Cardiac muscle cell (in vitro differentiated cells and primary cell): ENCODE data around the gene COG7. TPM values are rescaled to one million over a fixed set of nuclear protein-coding genes. Genes with fewer than 3 reads are reported as not detected.
"Not testable (repeated sequence)": the region's sequence is repeated elsewhere in the genome, so short reads cannot be mapped to it uniquely, and the experiment has no call there.

Experiments used
- DNase-seq, 2 donors: peaks; one replicate each; pipeline versions ENCODE4 v3.0.0 to v3.0.0-alpha.2; 2010 to 2017; ENCODE audit warnings: low read depth in 1 of 2, low spot score in 1 of 2
- H3K27ac ChIP-seq: fragments of 200-600 bp; sonication (generic); 2 replicates; pipeline ENCODE4 v1.5.1; 2016
- H3K27me3 ChIP-seq: fragments of 200-600 bp; sonication (generic); 2 replicates; pipeline ENCODE4 v1.6.0; 2016; ENCODE audit warnings: control low read depth
- H3K36me3 ChIP-seq: fragments of 200-600 bp; sonication (generic); 2 replicates; pipeline ENCODE4 v1.5.1; 2016; ENCODE audit warnings: control low read depth
- H3K4me1 ChIP-seq: fragments of 200-600 bp; sonication (generic); 2 replicates; pipeline ENCODE4 v1.8.1; 2017; ENCODE audit warnings: low read depth, mild to moderate bottlenecking, mixed run types
- H3K4me3 ChIP-seq: fragments of 200-600 bp; sonication (generic); 2 replicates; pipeline ENCODE4 v1.5.1; 2016; ENCODE audit warnings: mild to moderate bottlenecking
- H3K9me3 ChIP-seq: fragments of 200-600 bp; sonication (generic); 2 replicates; pipeline ENCODE4 v1.5.1; 2017; ENCODE audit warnings: low read depth, mild to moderate bottlenecking, control low read depth
- polyA plus RNA-seq: library from polyadenylated mRNA; unstranded; fragments of >200 nt; fragmentation: Nextera tagmentation; extraction: Ambion mirVana; gene quantifications from 2 replicates; pipeline ENCODE4 v1.2.1, GENCODE V29; 2016
- total RNA-seq: library from RNA; depleted of rRNA; stranded (reverse); fragments of >200 nt; gene quantifications from 2 replicates; pipeline ENCODE4 v1.2.3, GENCODE V29; 2016
- TF ChIP-seq, protein P1 (sequence below): IDR thresholded peaks from 2 replicates; pipeline ENCODE4 v1.5.1; 2012; ENCODE audit warnings: low read depth, mild to moderate bottlenecking, low read length

The COG7 gene
- total and polyA plus RNA-seq, 2 experiments from 2014 or later: 10.6 to 23.5 TPM

DNA sequence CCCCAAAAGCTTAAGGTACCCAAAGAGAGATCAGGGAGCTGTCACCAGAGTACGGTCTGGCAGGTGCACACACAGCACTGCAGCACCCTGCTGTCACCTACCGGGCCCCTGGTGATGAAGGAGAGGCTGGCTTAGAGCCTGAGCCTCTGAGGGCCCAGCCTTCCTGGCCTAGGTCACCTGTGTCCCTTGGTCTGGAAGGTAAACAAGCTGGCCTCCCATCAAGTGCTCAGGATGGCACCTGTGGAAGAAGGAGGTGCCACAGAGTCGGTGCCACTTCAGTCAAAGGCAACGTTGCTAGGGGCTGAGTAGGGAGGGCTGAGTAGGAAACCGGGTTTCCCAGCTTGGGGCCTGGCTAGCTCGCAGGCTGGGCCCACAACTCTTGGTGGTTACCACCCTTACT, 70.7 kb downstream of the COG7 start:
- TF ChIP-seq, protein P1, sequence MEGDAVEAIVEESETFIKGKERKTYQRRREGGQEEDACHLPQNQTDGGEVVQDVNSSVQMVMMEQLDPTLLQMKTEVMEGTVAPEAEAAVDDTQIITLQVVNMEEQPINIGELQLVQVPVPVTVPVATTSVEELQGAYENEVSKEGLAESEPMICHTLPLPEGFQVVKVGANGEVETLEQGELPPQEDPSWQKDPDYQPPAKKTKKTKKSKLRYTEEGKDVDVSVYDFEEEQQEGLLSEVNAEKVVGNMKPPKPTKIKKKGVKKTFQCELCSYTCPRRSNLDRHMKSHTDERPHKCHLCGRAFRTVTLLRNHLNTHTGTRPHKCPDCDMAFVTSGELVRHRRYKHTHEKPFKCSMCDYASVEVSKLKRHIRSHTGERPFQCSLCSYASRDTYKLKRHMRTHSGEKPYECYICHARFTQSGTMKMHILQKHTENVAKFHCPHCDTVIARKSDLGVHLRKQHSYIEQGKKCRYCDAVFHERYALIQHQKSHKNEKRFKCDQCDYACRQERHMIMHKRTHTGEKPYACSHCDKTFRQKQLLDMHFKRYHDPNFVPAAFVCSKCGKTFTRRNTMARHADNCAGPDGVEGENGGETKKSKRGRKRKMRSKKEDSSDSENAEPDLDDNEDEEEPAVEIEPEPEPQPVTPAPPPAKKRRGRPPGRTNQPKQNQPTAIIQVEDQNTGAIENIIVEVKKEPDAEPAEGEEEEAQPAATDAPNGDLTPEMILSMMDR: no peak
- no peak for DNase-seq

DNA sequence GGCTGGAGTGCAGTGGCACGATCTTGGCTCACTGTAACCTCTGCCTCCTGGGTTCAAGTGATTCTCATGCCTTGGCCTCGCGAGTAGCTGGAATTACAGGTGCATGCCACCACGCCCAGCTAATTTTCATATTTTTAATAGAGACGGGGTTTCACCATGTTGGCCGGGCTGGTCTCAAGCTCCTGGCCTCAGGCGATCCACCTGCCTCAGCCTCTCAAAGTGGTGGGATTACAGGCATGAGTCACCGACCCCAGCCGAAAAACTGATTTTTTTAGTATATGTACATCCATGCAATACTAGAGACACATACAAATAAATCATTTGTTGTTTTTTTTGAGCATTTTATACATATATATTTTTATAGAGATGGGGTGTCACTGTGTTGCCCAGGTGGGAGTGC, 71.3 kb downstream of the COG7 start:
- H3K27ac ChIP-seq, H3K4me1 ChIP-seq, H3K27me3 ChIP-seq, H3K9me3 ChIP-seq, H3K36me3 ChIP-seq, DNase-seq, H3K4me3 ChIP-seq: not testable (repeated sequence)

More for the DNA sequence above, 70.7 kb downstream of the COG7 start:
- H3K27ac ChIP-seq: no peak overlapping the region
- no peaks in the 10 kb centered on the region for H3K27me3 ChIP-seq
- no peak overlapping the region for H3K4me3 ChIP-seq
- no peaks in the 10 kb centered on the region for H3K9me3 ChIP-seq
- H3K36me3 ChIP-seq: no peaks in the 10 kb centered on the region
- no peaks in the 10 kb centered on the region for H3K4me1 ChIP-seq

DNA sequence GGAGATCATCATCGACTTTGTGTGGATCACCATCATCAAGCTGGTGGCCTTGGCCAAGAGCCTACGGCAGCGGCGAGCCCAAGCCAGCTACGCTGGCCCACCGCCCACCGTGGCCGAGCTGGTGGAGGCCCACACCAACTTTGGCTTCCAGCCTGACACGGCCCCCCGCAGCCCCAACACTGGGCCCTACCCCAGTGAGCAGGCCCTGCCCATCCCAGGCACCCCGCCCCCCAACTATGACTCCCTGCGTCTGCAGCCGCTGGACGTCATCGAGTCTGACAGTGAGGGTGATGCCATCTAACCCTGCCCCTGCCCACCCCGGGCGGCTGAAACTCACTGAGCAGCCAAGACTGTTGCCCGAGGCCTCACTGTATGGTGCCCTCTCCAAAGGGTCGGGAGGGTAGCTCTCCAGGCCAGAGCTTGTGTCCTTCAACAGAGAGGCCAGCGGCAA, 72.5 kb downstream of the COG7 start:
- TF ChIP-seq, protein P1: no peak
- no peaks in the 10 kb centered on the region for H3K9me3 ChIP-seq
- H3K27ac ChIP-seq: no peak overlapping the region
- no peaks in the 10 kb centered on the region for H3K36me3 ChIP-seq
- H3K4me3 ChIP-seq: no peak overlapping the region
- no peaks in the 10 kb centered on the region for H3K4me1 ChIP-seq
- H3K27me3 ChIP-seq: no peaks in the 10 kb centered on the region
- DNase-seq: no peak

DNA sequence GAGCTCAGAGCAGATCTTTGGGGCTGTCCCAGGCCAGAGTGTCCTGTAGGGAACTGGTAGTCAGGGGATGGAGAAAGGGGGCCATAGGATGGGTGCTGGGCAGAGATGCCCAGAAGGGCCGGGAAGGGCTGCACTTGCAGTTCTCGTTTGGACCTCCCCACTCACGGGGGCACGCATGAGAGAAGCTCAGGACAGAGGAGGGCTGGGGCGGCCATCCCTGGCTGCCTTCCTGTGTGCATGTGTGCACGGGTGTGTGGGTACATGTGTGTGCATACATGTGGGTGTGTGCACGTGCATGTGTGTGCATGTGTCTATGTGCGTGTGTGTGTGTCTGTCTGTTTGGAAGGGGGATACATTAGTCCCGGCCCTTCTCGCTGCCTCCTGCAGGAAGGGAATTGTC, 73.3 kb downstream of the COG7 start:
- no peaks in the 10 kb centered on the region for H3K9me3 ChIP-seq
- no peaks in the 10 kb centered on the region for H3K36me3 ChIP-seq
- no peak overlapping the region for H3K27ac ChIP-seq
- no peaks in the 10 kb centered on the region for H3K4me1 ChIP-seq
- H3K27me3 ChIP-seq: no peaks in the 10 kb centered on the region
- TF ChIP-seq, protein P1: no peak
- H3K4me3 ChIP-seq: no peak overlapping the region
- DNase-seq: no peak

DNA sequence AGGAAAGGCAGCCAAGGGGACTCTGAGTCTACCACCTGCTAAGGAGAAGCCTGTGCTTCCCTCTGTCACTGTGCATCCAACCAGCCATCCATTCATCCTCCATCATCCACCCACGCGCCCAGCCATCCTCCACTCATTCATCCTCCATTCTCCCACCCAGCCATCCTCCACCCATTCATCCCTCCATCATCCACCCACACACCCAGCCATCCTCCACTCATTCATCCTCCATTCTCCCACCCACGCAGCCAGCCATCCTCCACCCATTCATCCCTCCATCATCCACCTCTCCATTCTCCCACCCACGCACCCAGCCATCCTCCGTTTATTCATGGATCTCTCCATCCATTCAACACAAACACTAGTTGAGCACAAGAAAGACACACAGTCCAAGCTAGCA, 74.1 kb downstream of the COG7 start:
- TF ChIP-seq, protein P1: no peak
- no peaks in the 10 kb centered on the region for H3K4me1 ChIP-seq
- no peak overlapping the region for H3K4me3 ChIP-seq
- no peak overlapping the region for H3K27ac ChIP-seq
- no peaks in the 10 kb centered on the region for H3K36me3 ChIP-seq
- no peaks in the 10 kb centered on the region for H3K9me3 ChIP-seq
- H3K27me3 ChIP-seq: no peaks in the 10 kb centered on the region
- DNase-seq: no peak

DNA sequence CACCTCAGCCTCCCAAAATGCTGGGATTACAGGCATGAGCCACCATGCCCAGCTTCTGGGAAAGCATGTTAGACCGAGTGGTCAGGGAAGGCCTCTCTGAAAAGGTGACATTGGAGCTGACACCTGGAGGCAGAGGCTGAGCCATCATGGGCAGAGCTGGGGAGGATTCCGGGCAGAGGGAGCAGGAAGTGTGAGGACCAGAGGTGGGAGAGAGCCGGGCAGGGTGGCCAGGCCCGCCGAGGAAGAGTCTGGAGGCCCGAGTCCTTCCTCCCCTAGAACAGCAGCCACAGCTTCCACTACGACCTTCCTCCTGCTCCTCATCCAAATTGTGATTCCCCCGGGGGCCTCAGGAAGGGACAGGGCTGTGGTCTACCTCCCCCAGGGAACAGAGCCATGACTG, 74.7 kb downstream of the COG7 start:
- no peaks in the 10 kb centered on the region for H3K36me3 ChIP-seq
- no peak for DNase-seq
- TF ChIP-seq, protein P1: no peak
- no peaks in the 10 kb centered on the region for H3K27me3 ChIP-seq
- H3K27ac ChIP-seq: no peak overlapping the region
- H3K9me3 ChIP-seq: no peaks in the 10 kb centered on the region
- H3K4me1 ChIP-seq: no peaks in the 10 kb centered on the region
- H3K4me3 ChIP-seq: no peak overlapping the region
